Upper lobe of left lung (tissue), 4 donors: Measurements from ENCODE around the gene ANK3.

Source experiments
- CTCF ChIP-seq, 6 experiments: fragments of 450-650 bp in 4 of 6; fragments of 200-600 bp in 2 of 6; sonication (generic) in 2 of 6; IDR thresholded peaks; one replicate each; pipeline ENCODE4 v1.5.1; 2016 to 2019; ENCODE audit warnings: antibody characterized with exemption in 6 of 6
- POLR2A ChIP-seq, 4 donors: fragments of 450-650 bp; IDR thresholded peaks; one replicate each; pipeline ENCODE4 v1.5.1; 2016 to 2017; ENCODE audit warnings: antibody characterized with exemption in 4 of 4, mild to moderate bottlenecking in 2 of 4

GRCh38 chr10:60044242-60044641 is 345.4 kb downstream of the ANK3 start:
- TF ChIP-seq CTCF (IDR thresholded peaks at IDR 0.05) (no peak), POLR2A (IDR thresholded peaks at IDR 0.05) (no peak)
